HepG2 (cell line): ENCODE results near the gene EYA2. TPM values are rescaled to one million over a fixed set of nuclear protein-coding genes. Genes with fewer than 3 reads are reported as not detected.

Source experiments
- BCL6 ChIP-seq: IDR thresholded peaks from 2 replicates; pipeline ENCODE4 v1.6.1; 2016; ENCODE audit warnings: missing genetic modification reagents, missing compliant biosample characterization
- CBX1 ChIP-seq: IDR thresholded peaks from one replicate; pipeline ENCODE4 v1.6.1; 2016; ENCODE audit warnings: antibody characterized with exemption, low read depth
- FOSL2 ChIP-seq: sonication (generic); formaldehyde crosslinking; IDR thresholded peaks from 2 replicates; pipeline ENCODE4 v1.4.0; 2020; ENCODE audit warnings: missing genetic modification reagents
- HNRNPH1 ChIP-seq: fragments of 200-400 bp; formaldehyde crosslinking; optimal IDR thresholded peaks from 2 replicates; pipeline ENCODE3; 2017; ENCODE audit warnings: mild to moderate bottlenecking, low read depth, low read length
- HNRNPLL ChIP-seq: fragments of 200-400 bp; formaldehyde crosslinking; IDR thresholded peaks from 2 replicates; pipeline ENCODE4 v1.6.1; 2017; ENCODE audit warnings: mild to moderate bottlenecking, low read depth, low read length; ENCODE audit not compliant: poor library complexity, severe bottlenecking
- MTA1 ChIP-seq: sonication (generic); formaldehyde crosslinking; IDR thresholded peaks from 2 replicates; pipeline ENCODE4 v1.4.0; 2020; ENCODE audit warnings: missing genetic modification reagents, mild to moderate bottlenecking, borderline replicate concordance
- NCOA1 ChIP-seq: sonication (generic); formaldehyde crosslinking; IDR thresholded peaks from 2 replicates; pipeline ENCODE4 v1.9.0; 2021; ENCODE audit warnings: missing genetic modification reagents
- NR1H2 ChIP-seq: sonication (generic); formaldehyde crosslinking; IDR thresholded peaks from 2 replicates; pipeline ENCODE4 v1.8.1; 2022; ENCODE audit warnings: low read depth, missing genetic modification reagents, borderline replicate concordance
- REL ChIP-seq: sonication (generic); formaldehyde crosslinking; conservative IDR thresholded peaks from 2 replicates; pipeline ENCODE4 v1.8.0; 2022; ENCODE audit warnings: mild to moderate bottlenecking, missing genetic modification reagents, moderate library complexity
- ZNF562 ChIP-seq: sonication (generic); formaldehyde crosslinking; IDR thresholded peaks from 2 replicates; pipeline ENCODE4 v1.8.0; 2022; ENCODE audit warnings: missing genetic modification reagents, borderline replicate concordance
- ZNF563 ChIP-seq: sonication (generic); formaldehyde crosslinking; IDR thresholded peaks from 2 replicates; pipeline ENCODE4 v1.8.0; 2022; ENCODE audit warnings: mild to moderate bottlenecking, moderate library complexity, missing genetic modification reagents
- ZNF724P ChIP-seq: sonication (generic); formaldehyde crosslinking; IDR thresholded peaks from 2 replicates; pipeline ENCODE4 v1.8.0; 2022; ENCODE audit warnings: missing genetic modification reagents, borderline replicate concordance
- ZNF761 ChIP-seq: sonication (generic); formaldehyde crosslinking; conservative IDR thresholded peaks from 2 replicates; pipeline ENCODE4 v1.4.0; 2020; ENCODE audit warnings: mild to moderate bottlenecking, missing genetic modification reagents
- ZNF776 ChIP-seq: sonication (generic); formaldehyde crosslinking; IDR thresholded peaks from 2 replicates; pipeline ENCODE4 v1.4.0; 2020; ENCODE audit warnings: mild to moderate bottlenecking, missing genetic modification reagents
- ZNF788 ChIP-seq: sonication (generic); formaldehyde crosslinking; IDR thresholded peaks from 2 replicates; pipeline ENCODE4 v1.5.0; 2020; ENCODE audit warnings: mild to moderate bottlenecking, missing genetic modification reagents, borderline replicate concordance
- ZSCAN22 ChIP-seq: sonication (generic); formaldehyde crosslinking; IDR thresholded peaks from 2 replicates; pipeline ENCODE4 v1.4.0; 2020; ENCODE audit warnings: mild to moderate bottlenecking, missing genetic modification reagents
- polyA plus RNA-seq, 8 experiments: library from polyadenylated mRNA; depleted of rRNA in 3 of 8; stranded (reverse) in 7 of 8; unstranded in 1 of 8; fragments of >200 nt; fragmentation: Illumina TruSeq in 4 of 8; extraction: Trizol in 4 of 8; gene quantifications; 2 replicates each; pipeline versions ENCODE4 v1.2.1 to v1.2.3, GENCODE V29; 2011 to 2016; ENCODE audit warnings: low read depth in 4 of 8, missing spikeins in 1 of 8, mixed read lengths in 1 of 8; ENCODE audit not compliant: insufficient read depth in 1 of 8
- total RNA-seq, 5 experiments: library from RNA; depleted of rRNA; stranded (reverse); fragments of >200 nt; fragmentation: Illumina TruSeq; extraction: Trizol; gene quantifications; 2 replicates each; pipeline ENCODE4 v1.2.3, GENCODE V29; 2016; ENCODE audit warnings: low read depth in 1 of 5
- TF ChIP-seq, protein P1 (sequence below): sonication (generic); formaldehyde crosslinking; IDR thresholded peaks from 2 replicates; pipeline ENCODE4 v1.8.1; 2022; ENCODE audit warnings: mild to moderate bottlenecking, missing genetic modification reagents
- TF ChIP-seq, protein P2 (sequence below): sonication (generic); formaldehyde crosslinking; IDR thresholded peaks from 2 replicates; pipeline ENCODE4 v1.4.0; 2020; ENCODE audit warnings: missing genetic modification reagents
- TF ChIP-seq, protein P3 (sequence below): sonication (generic); formaldehyde crosslinking; IDR thresholded peaks from 2 replicates; pipeline ENCODE4 v1.5.1; 2020; ENCODE audit warnings: mild to moderate bottlenecking, missing genetic modification reagents, borderline replicate concordance
- TF ChIP-seq, protein P4 (sequence below): sonication (generic); formaldehyde crosslinking; IDR thresholded peaks from 2 replicates; pipeline ENCODE4 v1.4.0; 2020; ENCODE audit warnings: mild to moderate bottlenecking, low read depth, missing genetic modification reagents

The EYA2 gene
- total and polyA plus RNA-seq, 2 of the 13 experiments (the other 11 are each of a cell fraction or from before 2014, with no cell fraction given): not detected

DNA sequence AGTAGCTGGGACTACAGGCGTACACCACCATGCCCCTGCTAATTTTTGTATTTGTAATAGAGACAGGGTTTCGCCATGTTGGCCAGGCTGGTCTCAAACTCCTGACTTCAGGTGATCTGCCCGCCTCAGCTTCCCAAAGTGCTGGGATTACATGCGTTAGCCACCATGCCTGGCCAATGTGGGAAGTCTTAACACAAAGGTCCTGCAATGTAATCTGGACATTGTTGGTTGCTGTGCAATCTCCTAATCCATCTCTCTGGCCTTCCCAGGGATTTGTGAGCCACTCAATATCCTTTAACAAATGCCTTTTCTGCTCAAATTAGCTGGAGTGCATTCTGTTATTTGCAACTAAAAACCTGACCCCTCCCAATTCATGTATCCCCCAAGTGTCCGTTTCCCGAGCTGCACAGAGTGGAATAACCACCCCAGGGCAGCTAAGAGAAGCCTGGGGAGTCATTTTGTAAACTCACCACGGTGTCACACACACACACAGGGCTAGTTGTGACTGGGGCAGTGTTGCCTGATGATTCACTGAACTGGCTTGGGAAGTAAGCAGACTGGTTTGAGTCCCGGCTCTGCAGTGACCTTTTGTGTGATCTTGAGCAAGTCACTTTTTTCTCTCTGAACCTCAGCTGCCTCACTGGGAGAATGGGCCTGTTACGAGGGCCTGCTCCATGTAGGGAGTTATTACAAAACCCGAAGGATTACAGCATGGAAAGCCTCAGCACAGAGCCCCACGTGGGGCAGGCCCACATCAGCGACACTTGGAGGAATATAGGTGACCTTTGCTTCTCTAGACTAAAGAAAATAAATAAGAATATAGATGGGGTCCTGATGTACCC lies 309.6 kb downstream of the EYA2 start (continued):
- no peak for TF ChIP-seq ZNF776 (CRISPR knock-in tag)
- TF ChIP-seq, protein P1, sequence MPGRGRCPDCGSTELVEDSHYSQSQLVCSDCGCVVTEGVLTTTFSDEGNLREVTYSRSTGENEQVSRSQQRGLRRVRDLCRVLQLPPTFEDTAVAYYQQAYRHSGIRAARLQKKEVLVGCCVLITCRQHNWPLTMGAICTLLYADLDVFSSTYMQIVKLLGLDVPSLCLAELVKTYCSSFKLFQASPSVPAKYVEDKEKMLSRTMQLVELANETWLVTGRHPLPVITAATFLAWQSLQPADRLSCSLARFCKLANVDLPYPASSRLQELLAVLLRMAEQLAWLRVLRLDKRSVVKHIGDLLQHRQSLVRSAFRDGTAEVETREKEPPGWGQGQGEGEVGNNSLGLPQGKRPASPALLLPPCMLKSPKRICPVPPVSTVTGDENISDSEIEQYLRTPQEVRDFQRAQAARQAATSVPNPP (CRISPR knock-in tag): no peak
- TF ChIP-seq ZNF788 (CRISPR knock-in tag): no peak
- TF ChIP-seq MTA1 (CRISPR knock-in tag): 0 out of 2 replicates have a peak, but pooled peaks have one; percentile 5
- TF ChIP-seq HNRNPLL: no peak
- no peak for TF ChIP-seq CBX1
- TF ChIP-seq, protein P2, sequence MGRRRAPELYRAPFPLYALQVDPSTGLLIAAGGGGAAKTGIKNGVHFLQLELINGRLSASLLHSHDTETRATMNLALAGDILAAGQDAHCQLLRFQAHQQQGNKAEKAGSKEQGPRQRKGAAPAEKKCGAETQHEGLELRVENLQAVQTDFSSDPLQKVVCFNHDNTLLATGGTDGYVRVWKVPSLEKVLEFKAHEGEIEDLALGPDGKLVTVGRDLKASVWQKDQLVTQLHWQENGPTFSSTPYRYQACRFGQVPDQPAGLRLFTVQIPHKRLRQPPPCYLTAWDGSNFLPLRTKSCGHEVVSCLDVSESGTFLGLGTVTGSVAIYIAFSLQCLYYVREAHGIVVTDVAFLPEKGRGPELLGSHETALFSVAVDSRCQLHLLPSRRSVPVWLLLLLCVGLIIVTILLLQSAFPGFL (CRISPR knock-in tag): no peak
- no peak for TF ChIP-seq NCOA1 (CRISPR knock-in tag)
- no peak for TF ChIP-seq HNRNPH1
- TF ChIP-seq, protein P3, sequence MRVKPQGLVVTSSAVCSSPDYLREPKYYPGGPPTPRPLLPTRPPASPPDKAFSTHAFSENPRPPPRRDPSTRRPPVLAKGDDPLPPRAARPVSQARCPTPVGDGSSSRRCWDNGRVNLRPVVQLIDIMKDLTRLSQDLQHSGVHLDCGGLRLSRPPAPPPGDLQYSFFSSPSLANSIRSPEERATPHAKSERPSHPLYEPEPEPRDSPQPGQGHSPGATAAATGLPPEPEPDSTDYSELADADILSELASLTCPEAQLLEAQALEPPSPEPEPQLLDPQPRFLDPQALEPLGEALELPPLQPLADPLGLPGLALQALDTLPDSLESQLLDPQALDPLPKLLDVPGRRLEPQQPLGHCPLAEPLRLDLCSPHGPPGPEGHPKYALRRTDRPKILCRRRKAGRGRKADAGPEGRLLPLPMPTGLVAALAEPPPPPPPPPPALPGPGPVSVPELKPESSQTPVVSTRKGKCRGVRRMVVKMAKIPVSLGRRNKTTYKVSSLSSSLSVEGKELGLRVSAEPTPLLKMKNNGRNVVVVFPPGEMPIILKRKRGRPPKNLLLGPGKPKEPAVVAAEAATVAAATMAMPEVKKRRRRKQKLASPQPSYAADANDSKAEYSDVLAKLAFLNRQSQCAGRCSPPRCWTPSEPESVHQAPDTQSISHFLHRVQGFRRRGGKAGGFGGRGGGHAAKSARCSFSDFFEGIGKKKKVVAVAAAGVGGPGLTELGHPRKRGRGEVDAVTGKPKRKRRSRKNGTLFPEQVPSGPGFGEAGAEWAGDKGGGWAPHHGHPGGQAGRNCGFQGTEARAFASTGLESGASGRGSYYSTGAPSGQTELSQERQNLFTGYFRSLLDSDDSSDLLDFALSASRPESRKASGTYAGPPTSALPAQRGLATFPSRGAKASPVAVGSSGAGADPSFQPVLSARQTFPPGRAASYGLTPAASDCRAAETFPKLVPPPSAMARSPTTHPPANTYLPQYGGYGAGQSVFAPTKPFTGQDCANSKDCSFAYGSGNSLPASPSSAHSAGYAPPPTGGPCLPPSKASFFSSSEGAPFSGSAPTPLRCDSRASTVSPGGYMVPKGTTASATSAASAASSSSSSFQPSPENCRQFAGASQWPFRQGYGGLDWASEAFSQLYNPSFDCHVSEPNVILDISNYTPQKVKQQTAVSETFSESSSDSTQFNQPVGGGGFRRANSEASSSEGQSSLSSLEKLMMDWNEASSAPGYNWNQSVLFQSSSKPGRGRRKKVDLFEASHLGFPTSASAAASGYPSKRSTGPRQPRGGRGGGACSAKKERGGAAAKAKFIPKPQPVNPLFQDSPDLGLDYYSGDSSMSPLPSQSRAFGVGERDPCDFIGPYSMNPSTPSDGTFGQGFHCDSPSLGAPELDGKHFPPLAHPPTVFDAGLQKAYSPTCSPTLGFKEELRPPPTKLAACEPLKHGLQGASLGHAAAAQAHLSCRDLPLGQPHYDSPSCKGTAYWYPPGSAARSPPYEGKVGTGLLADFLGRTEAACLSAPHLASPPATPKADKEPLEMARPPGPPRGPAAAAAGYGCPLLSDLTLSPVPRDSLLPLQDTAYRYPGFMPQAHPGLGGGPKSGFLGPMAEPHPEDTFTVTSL (CRISPR knock-in tag): no peak
- no peak for TF ChIP-seq NR1H2
- no peak for TF ChIP-seq ZNF563 (CRISPR knock-in tag)
- TF ChIP-seq REL (CRISPR knock-in tag): no peak
- 0 out of 2 replicates have a peak, but pooled peaks have one; percentile 24 for TF ChIP-seq FOSL2
- TF ChIP-seq ZNF562 (CRISPR knock-in tag): no peak
- TF ChIP-seq ZNF761: 0 out of 2 replicates have a peak, but pooled peaks have one; percentile 23
- TF ChIP-seq, protein P4, sequence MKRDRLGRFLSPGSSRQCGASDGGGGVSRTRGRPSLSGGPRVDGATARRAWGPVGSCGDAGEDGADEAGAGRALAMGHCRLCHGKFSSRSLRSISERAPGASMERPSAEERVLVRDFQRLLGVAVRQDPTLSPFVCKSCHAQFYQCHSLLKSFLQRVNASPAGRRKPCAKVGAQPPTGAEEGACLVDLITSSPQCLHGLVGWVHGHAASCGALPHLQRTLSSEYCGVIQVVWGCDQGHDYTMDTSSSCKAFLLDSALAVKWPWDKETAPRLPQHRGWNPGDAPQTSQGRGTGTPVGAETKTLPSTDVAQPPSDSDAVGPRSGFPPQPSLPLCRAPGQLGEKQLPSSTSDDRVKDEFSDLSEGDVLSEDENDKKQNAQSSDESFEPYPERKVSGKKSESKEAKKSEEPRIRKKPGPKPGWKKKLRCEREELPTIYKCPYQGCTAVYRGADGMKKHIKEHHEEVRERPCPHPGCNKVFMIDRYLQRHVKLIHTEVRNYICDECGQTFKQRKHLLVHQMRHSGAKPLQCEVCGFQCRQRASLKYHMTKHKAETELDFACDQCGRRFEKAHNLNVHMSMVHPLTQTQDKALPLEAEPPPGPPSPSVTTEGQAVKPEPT (CRISPR knock-in tag): no peak
- TF ChIP-seq ZSCAN22 (CRISPR knock-in tag): no peak
- no peak for TF ChIP-seq BCL6 (CRISPR knock-in tag)
- TF ChIP-seq ZNF724P (CRISPR knock-in tag): no peak
